Mucosa of descending colon (tissue), 3 donors: ENCODE data around the gene SHE. TPM values are rescaled to one million over a fixed set of nuclear protein-coding genes. Genes with fewer than 3 reads are reported as not detected.
A peak's percentile ranks its signal among the peaks of the same experiment; 100 is the strongest.

Experiments used
- ATAC-seq: fragments of 200-7000 bp; cut with Tn5 transposase; one replicate; pipeline ENCODE4 v1.9.1; 2020; ENCODE audit warnings: mild to moderate bottlenecking, moderate library complexity
- DNase-seq, 3 donors: peaks; one replicate each; pipeline ENCODE4 v3.0.0-alpha.2; 2020
- H3K36me3 ChIP-seq: fragments of 200-600 bp; one replicate; pipeline ENCODE4 v1.8.0; 2021; ENCODE audit warnings: low read depth, mild to moderate bottlenecking
- H3K4me1 ChIP-seq: fragments of 200-600 bp; one replicate; pipeline ENCODE4 v1.8.0; 2021; ENCODE audit warnings: low read depth, mild to moderate bottlenecking
- H3K4me3 ChIP-seq: fragments of 200-600 bp; one replicate; pipeline ENCODE4 v1.8.0; 2021; ENCODE audit warnings: mild to moderate bottlenecking
- H3K9me3 ChIP-seq: fragments of 200-600 bp; one replicate; pipeline ENCODE4 v1.8.0; 2021; ENCODE audit warnings: mild to moderate bottlenecking
- CTCF ChIP-seq: fragments of 200-600 bp; IDR thresholded peaks from one replicate; pipeline ENCODE4 v1.8.0; 2022; ENCODE audit warnings: antibody characterized with exemption, mild to moderate bottlenecking
- intact Hi-C, 2 donors: fragments of 100-400 bp; cut with DNase I in 1 of 2; cut with micrococcal nuclease in 1 of 2; formaldehyde crosslinking; loops; one replicate each; pipeline versions ENCODE4 v1.11.0 to v1.11.1; 2022; cut with DNase I, micrococcal nuclease
- total RNA-seq, 3 donors: library from RNA; stranded (reverse); fragmentation: NEBNext Ultra II Directional in 2 of 3; extraction: Animal tissue kit (Norgen Biotek cat#: 25700) in 2 of 3; gene quantifications; one replicate each; pipeline versions ENCODE4 v1.2.1 to v1.2.4, GENCODE V29; 2021 to 2023
- donor health status: DM: no; HTN: no; CAD: no; lungs with moderate emphysema.
- donor health status: DM: no; HTN: no; CAD: no.
- donor health status: DM: no; HTN: yes; CAD: no.

The SHE gene
- total RNA-seq, 3 donors from 2014 or later, result 3.6 to 7.7 (median 6.0) TPM

- DNase-seq (no peak), ATAC-seq (no peak)
- H3K9me3 ChIP-seq, result no peaks in the 10 kb centered on the region
- H3K4me1 ChIP-seq, result peaks cover 25% of the 10 kb centered on the region
- intact Hi-C loops, result no loop called here
- no peak for TF ChIP-seq CTCF
- no peaks in the 10 kb centered on the region for H3K36me3 ChIP-seq
- H3K4me3 ChIP-seq, result no peak overlapping the region
These were observed 66.5 kb downstream of the SHE start for GRCh38 chr1:154435599-154436200.

- intact Hi-C loops, result no loop called here
- Histone ChIP-seq H3K4me1 (peaks cover 29% of the 10 kb centered on the region), H3K9me3 (no peaks in the 10 kb centered on the region), H3K4me3 (no peak overlapping the region), H3K36me3 (no peaks in the 10 kb centered on the region)
- TF ChIP-seq CTCF, result no peak
- DNase-seq (peak; percentile 74 to 80 (median 74)), ATAC-seq (peak; percentile 75)
These were observed 67.7 kb downstream of the SHE start for GRCh38 chr1:154434346-154435085.

GRCh38 chr1:154433161-154433764 is 68.9 kb downstream of the SHE start:
- intact Hi-C loops, result no loop called here
- Histone ChIP-seq H3K4me3 (no peak overlapping the region), H3K4me1 (peaks cover 19% of the 10 kb centered on the region), H3K9me3 (no peaks in the 10 kb centered on the region), H3K36me3 (no peaks in the 10 kb centered on the region)
- TF ChIP-seq CTCF, result no peak
- ATAC-seq (no peak), DNase-seq (no peak)

GRCh38 chr1:154431586-154432373 is 70.4 kb downstream of the SHE start:
- H3K36me3 ChIP-seq, result no peaks in the 10 kb centered on the region
- ATAC-seq (no peak), DNase-seq (no peak)
- H3K4me3 ChIP-seq, result no peak overlapping the region
- intact Hi-C loops, result no loop called here
- H3K9me3 ChIP-seq, result no peaks in the 10 kb centered on the region
- peaks cover 34% of the 10 kb centered on the region for H3K4me1 ChIP-seq
- no peak for TF ChIP-seq CTCF

GRCh38 chr1:154430903-154431302 is 71.3 kb downstream of the SHE start:
- no peak for TF ChIP-seq CTCF
- no peak for DNase-seq
- no peaks in the 10 kb centered on the region for H3K9me3 ChIP-seq
- no peak overlapping the region for H3K4me3 ChIP-seq
- intact Hi-C loops, result no loop called here
- no peaks in the 10 kb centered on the region for H3K36me3 ChIP-seq
- ATAC-seq, result peak; percentile 22
- peaks cover 37% of the 10 kb centered on the region for H3K4me1 ChIP-seq
